Ovary (tissue), 9 donors: Measurements from ENCODE around the gene GLCE. TPM values are rescaled to one million over a fixed set of nuclear protein-coding genes. Genes with fewer than 3 reads are reported as not detected.

ENCODE experiments used
- DNase-seq, 5 donors: peaks; one replicate each; pipeline ENCODE4 v3.0.0-alpha.2; 2019 to 2020
- H3K27ac ChIP-seq, 2 donors: fragments of 200-600 bp; one replicate each; pipeline versions ENCODE4 v1.5.1 to v1.8.0; 2019 to 2022
- H3K27me3 ChIP-seq: fragments of 200-600 bp; one replicate; pipeline ENCODE4 v1.8.0; 2022
- H3K36me3 ChIP-seq: fragments of 200-600 bp; sonication (generic); one replicate; pipeline ENCODE4 v1.5.1; 2019
- H3K4me1 ChIP-seq: one replicate; pipeline ENCODE4 v1.8.1; 2013; ENCODE audit warnings: mild to moderate bottlenecking, moderate library complexity; ENCODE audit not compliant: insufficient read depth
- H3K4me3 ChIP-seq: fragments of 200-600 bp; sonication (generic); one replicate; pipeline ENCODE4 v1.5.1; 2017
- H3K9me3 ChIP-seq, 2 donors: fragments of 200-600 bp in 1 of 2; sonication (generic) in 1 of 2; one replicate each; pipeline versions ENCODE4 v1.5.1 to v1.8.1; 2013 to 2019; ENCODE audit warnings: mild to moderate bottlenecking in 1 of 2, moderate library complexity in 1 of 2
- CTCF ChIP-seq, 3 donors: fragments of 450-650 bp in 2 of 3; fragments of 200-600 bp in 1 of 3; IDR thresholded peaks; one replicate each; pipeline versions ENCODE4 v1.5.1 to v1.8.0; 2016 to 2022; ENCODE audit warnings: antibody characterized with exemption in 3 of 3, mild to moderate bottlenecking in 1 of 3
- EP300 ChIP-seq: sonication (generic); formaldehyde crosslinking; IDR thresholded peaks from one replicate; pipeline ENCODE4 v1.6.1; 2017; ENCODE audit warnings: antibody characterized with exemption
- POLR2A ChIP-seq: fragments of 450-650 bp; IDR thresholded peaks from one replicate; pipeline ENCODE4 v1.6.1; 2017; ENCODE audit warnings: antibody characterized with exemption, mild to moderate bottlenecking, moderate library complexity
- WGBS, 3 donors: extraction: QIAGEN DNeasy Blood & Tissue Kit in 1 of 3; methylation state at CpG; one replicate each; pipeline versions ENCODE4 v1.1.5 to v1.1.7; 2013 to 2017; 5-methylcytosine and 5-hydroxymethylcytosine counted together
- intact Hi-C, 4 donors: fragments of 100-400 bp; cut with DNase I; formaldehyde crosslinking; loops; one replicate each; pipeline versions ENCODE4 v1.11.0 to v1.15.1; 2022 to 2023
- polyA plus RNA-seq, 2 donors: library from polyadenylated mRNA; stranded (reverse); fragments of 200-250 nt in 1 of 2; fragments of 350-450 nt in 1 of 2; fragmentation: Illumina TruSeq in 1 of 2; extraction: RNeasy Lipid Tissue Mini Kit (QIAGEN cat#74804) in 1 of 2; gene quantifications; one replicate each; pipeline ENCODE4 v1.2.3, GENCODE V29; 2013 to 2014
- total RNA-seq, 7 donors: library from RNA; depleted of rRNA in 2 of 7; stranded (reverse); fragments of >200 nt in 2 of 7; fragmentation: NEBNext Ultra II Directional in 3 of 7; extraction: Animal tissue kit (Norgen Biotek cat#: 25700) in 3 of 7; gene quantifications; one replicate each; pipeline versions ENCODE4 v1.1.0 to v1.2.4, GENCODE V29; 2016 to 2023
- donor health status: DM: no; HTN: no; CAD: no; lungs with moderate emphysema.
- donor health status: DM: no; HTN: no; CAD: no.
- donor health status: Bipolar disorder and iron deficiency.
- donor health status: DM: yes; HTN: yes; CAD: no.
- donor health status: DM: no; HTN: no; CAD: no.
- donor health status: DM: yes; HTN: yes; CAD: no.

Gene GLCE
- total and polyA plus RNA-seq, 9 donors: 12.2 to 23.2 (median 16.7) TPM

- no peaks in the 10 kb centered on the region for H3K9me3 ChIP-seq
- H3K36me3 ChIP-seq: no peaks in the 10 kb centered on the region
- no peak for DNase-seq
- no peaks in the 10 kb centered on the region for H3K27me3 ChIP-seq
- H3K27ac ChIP-seq: no peak overlapping the region
- intact Hi-C loops: no loop called here
- TF ChIP-seq EP300 (no peak), CTCF (IDR thresholded peaks at IDR 0.05) (no peak), POLR2A (no peak)
- no peaks in the 10 kb centered on the region for H3K4me1 ChIP-seq
- 93 to 97% (median 97%) methylated on average over 3 of the region's 3 CpGs for WGBS, 3 donors
- no peak overlapping the region for H3K4me3 ChIP-seq
Observed at GRCh38 chr15:69185706-69186105, 25.3 kb downstream of the GLCE start.

- WGBS, 3 donors: 89 to 97% (median 94%) methylated on average over 6 of the region's 6 CpGs
- H3K4me3 ChIP-seq: no peak overlapping the region
- DNase-seq: no peak
Observed at GRCh38 chr15:69189157-69189556, 28.7 kb downstream of the GLCE start.

GRCh38 chr15:69190091-69190490 lies 29.7 kb downstream of the GLCE start:
- no peaks in the 10 kb centered on the region for H3K9me3 ChIP-seq

More at GRCh38 chr15:69189157-69189556, 28.7 kb downstream of the GLCE start:
- TF ChIP-seq CTCF (IDR thresholded peaks at IDR 0.05) (no peak), POLR2A (no peak), EP300 (no peak)
- Histone ChIP-seq H3K4me1 (peaks cover 5% of the 10 kb centered on the region), H3K36me3 (no peaks in the 10 kb centered on the region), H3K27me3 (no peaks in the 10 kb centered on the region), H3K27ac (no peak overlapping the region), H3K9me3 (no peaks in the 10 kb centered on the region)
- intact Hi-C loops: no loop called here

GRCh38 chr15:69190504-69190903 lies 30.1 kb downstream of the GLCE start:
- Histone ChIP-seq H3K9me3 (no peaks in the 10 kb centered on the region), H3K4me1 (peaks cover 5% of the 10 kb centered on the region), H3K27me3 (no peaks in the 10 kb centered on the region), H3K36me3 (no peaks in the 10 kb centered on the region), H3K4me3 (no peak overlapping the region), H3K27ac (no peak overlapping the region)
- no peak for DNase-seq
- TF ChIP-seq EP300 (no peak), CTCF (IDR thresholded peaks at IDR 0.05) (no peak), POLR2A (no peak)
- intact Hi-C loops: no loop called here

More at GRCh38 chr15:69190091-69190490, 29.7 kb downstream of the GLCE start:
- intact Hi-C loops: no loop called here
- no peak for DNase-seq
- H3K27ac ChIP-seq: no peak overlapping the region
- H3K4me3 ChIP-seq: no peak overlapping the region
- no peaks in the 10 kb centered on the region for H3K27me3 ChIP-seq
- no peaks in the 10 kb centered on the region for H3K36me3 ChIP-seq
- peaks cover 5% of the 10 kb centered on the region for H3K4me1 ChIP-seq
- TF ChIP-seq POLR2A: no peak
- no peak for TF ChIP-seq CTCF (IDR thresholded peaks at IDR 0.05)
- no peak for TF ChIP-seq EP300
